GM18867 (cell line): ENCODE data around the gene ZC3H12D.
"Not testable (repeated sequence)": the region's sequence is repeated elsewhere in the genome, so short reads cannot be mapped to it uniquely, and the experiment has no call there.

Source experiments
- ATAC-seq: cut with Tn5 transposase; IDR thresholded peaks from one replicate; pipeline ENCODE4 v1.9.1; 2021; ENCODE audit warnings: mild to moderate bottlenecking, moderate library complexity; ENCODE audit not compliant: unreplicated experiment

Gene ZC3H12D

DNA sequence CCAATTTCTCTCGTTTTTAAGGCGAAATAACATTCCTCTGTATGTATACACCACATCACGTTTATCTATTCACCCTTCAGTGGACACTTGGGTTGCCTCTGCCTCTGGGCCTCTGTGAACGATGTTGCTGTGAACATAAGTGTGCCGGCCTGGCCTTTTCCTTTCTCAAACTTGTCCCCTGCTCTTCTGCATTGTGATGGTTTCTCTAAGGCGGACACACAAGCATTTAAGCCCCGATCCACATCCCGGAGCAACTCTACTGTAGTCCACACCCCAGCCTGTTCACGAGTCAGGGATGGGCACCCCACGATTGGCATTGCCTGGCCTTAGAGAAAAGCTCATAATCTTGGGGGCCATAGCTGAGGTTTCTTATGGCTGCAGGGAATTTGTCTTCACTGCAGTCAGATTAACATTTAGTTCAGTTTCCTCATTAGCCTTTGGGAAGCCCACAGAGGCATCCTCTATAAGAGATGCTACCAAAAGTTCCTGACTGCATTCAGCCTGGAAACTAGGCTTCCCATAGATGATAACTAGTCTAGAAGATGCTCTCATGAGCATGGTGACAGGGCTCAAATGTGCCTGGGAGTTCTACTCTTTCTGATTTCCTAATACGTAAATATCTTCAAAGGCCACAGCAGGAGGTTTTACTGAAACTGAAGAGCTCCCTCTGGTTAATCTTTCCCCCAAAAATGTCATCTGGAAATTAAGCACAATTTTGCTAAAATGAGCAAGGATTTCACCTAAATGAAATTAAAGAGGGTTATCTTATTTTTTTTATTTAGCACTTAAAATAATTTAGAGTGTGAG is 762 bp downstream of the ZC3H12D start:
- no peak for ATAC-seq

- no peak for ATAC-seq
Measured at GRCh38 chr6:149483334-149483725, 1.5 kb downstream of the ZC3H12D start.

- ATAC-seq: no peak
Measured at GRCh38 chr6:149482545-149483333, 2.1 kb downstream of the ZC3H12D start.

DNA sequence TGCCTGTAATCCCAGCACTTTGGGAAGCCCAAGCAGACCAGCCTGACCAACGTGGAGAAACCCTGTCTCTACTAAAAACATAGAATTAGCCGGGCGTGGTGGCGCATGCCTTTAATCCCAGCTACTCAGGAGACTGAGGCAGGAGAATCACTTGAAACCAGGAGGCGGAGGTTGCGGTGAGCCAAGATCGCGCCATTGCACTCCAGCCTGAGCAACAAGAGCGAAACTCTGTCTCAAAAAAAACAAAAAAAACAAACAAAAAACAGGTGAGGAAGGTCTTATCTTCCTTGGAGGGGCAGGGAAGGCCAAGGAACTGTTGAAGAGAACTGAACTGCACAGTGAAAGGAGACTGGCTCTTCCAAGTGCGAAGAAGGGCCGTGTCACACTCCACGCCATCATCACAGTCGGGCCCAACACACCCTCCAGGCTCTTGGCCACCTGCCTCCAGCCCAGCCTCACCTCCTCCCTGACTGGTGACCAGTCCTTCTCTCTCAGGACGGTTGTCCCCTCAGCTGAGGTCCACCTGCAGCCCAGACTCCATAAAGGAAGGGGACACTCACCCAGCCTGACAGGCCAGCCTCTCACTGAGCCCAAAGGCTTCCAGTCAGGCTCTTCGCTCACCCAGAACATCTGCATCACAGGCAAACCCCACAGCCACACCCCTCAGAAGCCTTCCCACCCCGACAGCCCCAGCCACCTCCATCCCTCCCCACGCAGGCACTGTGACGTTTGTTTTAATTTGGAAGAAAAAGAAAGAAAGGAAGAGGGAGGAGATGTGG is 4.1 kb downstream of the ZC3H12D start:
- peak; percentile 14 for ATAC-seq

- ATAC-seq: no peak
Measured at GRCh38 chr6:149478631-149479314, 6.0 kb downstream of the ZC3H12D start.

GRCh38 chr6:149477544-149477943 is 7.3 kb downstream of the ZC3H12D start:
- ATAC-seq: peak; percentile 16

DNA sequence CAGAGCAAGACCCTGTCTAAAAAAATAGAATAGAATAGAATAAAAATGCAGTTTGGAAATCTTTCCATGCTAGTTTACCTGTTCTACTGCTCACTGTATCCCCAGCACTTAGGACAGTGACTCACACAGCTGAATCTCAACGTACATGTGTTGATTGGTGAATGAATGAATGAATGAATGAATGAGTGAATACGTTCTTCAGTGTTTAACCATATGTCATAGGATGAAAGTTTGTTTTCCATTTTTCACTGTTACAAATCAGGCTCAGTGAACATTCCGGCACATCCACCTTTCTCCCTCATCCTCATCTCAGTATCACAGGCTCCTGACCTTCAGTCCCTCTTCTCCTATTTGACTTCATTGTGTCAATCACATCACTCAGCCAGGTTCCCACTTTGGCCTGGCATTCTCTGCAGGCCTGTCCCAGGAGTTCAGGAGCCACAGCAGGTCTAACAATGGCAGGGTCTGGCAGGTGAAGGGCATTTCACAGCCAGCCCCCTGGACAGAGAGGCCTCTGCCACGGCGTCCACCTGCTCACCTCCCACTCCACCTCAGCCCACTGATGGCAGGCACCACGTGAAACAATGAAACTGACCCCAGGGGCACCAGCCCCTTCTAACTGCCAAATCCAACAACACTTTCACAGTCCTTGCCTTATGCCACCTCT is 7.9 kb downstream of the ZC3H12D start:
- no peak for ATAC-seq

DNA sequence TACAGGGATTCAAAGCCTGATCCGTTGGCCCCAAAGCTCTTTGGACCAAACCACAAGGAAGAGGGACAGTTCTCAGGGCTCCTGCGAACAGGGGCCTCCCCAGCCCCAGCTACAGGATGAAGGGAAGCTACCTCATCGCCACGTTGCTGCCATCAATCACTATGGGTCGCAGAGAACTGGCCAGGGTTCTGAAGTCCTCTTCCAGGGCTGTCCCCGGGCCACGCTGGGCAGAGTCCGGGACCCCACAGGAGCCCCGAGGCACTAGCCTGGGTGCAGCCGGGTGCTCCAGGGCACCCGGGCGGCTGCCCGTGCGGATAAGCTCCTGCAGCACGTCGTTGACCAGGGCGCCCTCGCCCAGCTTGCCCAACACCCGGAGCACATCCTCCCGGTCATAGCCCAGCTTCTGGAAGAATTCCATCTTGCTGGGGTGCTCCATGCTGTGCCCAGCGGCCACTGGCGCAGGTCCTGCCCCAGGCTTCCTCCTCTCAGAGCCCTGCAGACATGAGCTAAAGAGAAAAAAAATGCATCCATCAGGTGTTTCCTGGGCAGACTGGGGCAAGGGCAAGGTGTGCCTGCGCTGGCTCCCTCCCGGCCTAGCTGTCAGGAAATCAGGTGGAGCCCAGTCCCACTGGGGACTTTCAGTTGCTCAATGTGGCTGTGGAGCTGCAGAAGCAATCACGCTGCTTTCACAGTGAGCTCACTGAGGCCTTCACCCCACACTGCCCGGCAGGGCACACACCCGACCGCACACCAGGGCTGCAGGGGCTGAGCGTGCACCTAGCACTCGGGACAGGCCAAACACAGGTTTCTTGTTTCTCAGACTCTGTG is 10.5 kb downstream of the ZC3H12D start:
- peak; percentile 43 for ATAC-seq

DNA sequence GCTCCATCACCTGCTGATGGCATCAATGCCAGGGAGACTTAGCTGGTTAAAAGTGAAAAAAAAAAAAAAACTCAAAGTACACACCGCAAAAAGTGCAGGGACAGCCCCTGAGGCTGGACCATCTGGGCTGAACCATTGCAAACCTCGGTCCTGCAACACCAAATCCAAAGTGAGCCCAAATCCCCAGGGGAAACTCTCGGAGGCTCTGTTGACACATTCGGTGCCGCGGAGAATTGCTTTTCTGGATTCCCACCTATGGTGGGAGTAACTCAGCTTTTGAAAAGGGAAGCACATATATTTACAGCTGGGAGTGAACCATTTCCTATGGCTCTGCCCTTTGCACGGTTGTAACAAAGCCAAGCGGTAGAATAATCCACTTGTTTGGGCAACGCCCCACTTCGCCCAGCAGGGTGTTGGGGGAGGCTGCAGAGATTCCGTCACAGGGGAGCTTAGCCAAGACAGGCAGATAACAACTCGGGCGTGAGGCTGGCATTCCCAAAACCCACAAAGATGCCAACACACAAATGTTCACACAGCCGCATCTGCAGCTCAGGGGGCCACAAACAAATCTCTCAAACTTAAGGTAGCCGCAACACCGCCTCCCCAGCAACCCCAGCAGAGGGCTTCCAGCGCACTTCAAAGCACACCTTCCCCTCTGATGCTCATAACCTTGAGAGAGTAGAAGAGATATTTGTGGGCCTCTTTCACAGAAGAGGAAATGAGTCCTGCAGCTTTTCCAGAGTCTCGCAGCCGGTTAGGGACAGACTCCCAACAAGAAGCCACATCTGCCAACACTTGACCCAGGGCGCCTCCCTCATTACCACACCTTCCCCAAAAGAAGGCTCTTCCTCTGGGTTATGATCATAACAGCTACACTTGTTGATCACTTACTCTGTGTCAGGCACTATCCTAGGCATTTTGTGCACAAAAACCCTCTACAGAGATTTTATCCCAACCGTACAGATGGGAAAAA is 11.4 kb downstream of the ZC3H12D start:
- ATAC-seq: no peak

DNA sequence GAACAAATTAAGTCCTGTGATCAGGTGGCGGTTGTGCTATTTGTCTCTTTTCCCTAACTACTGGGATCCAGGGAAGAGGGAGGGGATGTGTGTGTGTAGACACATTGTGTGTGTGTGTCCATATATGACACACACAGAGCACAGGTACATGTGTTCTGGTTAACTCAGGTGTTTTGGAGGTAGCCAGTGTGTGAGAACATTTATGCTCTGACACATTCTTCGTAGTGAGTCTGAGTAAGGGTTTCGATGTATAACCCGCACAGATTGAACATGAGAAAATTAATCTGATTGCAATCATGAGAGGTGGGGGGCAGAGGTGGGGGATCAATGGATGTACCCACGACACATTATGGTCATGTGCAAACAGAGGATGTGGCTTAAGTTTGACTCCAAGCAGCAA is 12.6 kb downstream of the ZC3H12D start:
- ATAC-seq: no peak

GRCh38 chr6:149471801-149472200 is 13.0 kb downstream of the ZC3H12D start:
- peak; percentile 30 for ATAC-seq

DNA sequence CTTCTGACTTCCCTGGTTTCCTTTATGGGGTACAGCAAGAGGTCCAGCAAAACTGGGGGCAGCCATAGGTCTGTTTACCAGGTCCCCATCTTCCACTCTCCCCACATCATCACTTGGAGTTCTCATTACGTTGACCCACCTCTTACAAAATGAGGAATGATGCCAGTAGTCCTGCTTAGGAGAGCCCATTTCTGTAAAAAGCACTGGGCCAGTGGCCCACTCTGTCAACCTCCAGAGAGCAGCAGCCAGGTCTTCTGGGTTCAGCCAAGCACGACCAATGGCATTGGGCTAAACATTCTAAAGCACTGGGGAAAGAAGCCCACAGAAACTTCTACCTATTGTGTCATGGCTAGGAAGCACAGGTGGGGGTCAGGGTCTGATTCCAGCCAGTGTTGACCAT is 13.9 kb downstream of the ZC3H12D start:
- no peak for ATAC-seq

- ATAC-seq: peak; percentile 40
Measured at GRCh38 chr6:149468179-149468578, 16.6 kb downstream of the ZC3H12D start.

DNA sequence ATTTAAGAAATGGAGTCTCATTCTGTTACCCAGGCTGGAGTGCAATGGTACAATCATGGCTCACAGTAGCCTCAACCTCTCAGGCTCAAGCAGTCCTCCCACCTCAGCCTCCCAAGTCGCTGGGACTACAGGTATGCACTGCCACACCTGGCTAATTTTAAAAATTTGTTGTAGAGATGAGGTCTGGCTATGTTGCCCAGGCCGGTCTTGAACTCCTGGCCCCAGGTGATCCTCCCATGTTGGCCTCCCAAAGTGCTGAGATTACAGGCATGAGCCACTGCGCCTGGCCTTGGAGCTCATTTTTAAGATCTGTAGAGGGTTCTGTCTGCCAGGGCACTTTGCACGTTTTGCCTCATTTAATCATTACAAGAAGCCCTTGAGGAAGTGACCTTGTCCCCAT is 17.5 kb downstream of the ZC3H12D start:
- ATAC-seq: no peak

GRCh38 chr6:149464411-149464810 is 20.4 kb downstream of the ZC3H12D start:
- ATAC-seq: no peak

GRCh38 chr6:149463781-149464180 is 21.0 kb downstream of the ZC3H12D start:
- ATAC-seq: no peak

DNA sequence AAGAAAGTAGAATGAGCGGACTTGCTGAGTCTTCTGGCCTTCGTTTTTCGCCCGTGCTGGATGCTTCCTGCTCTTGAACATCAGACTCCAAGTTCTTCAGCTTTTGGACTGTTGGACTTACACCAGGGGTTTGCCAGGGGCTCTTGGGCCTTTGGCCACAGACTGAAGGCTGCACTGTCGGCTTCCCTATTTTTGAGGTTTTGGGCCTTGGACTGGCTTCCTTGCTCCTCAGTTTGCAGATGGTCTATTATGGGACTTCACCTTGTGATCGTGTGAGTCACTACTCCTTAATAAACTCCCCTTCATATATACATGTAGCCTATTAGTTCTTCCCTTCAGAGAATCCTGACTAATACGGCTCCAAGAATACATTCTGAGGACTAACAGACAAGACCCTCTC is 22.1 kb downstream of the ZC3H12D start:
- not testable (repeated sequence) for ATAC-seq

GRCh38 chr6:149461670-149462069 is 23.1 kb downstream of the ZC3H12D start:
- ATAC-seq: no peak
